ENCODE results near the gene DCLK1.
A peak's percentile ranks its signal among the peaks of the same experiment; 100 is the strongest.

DCLK1 gene

DNA sequence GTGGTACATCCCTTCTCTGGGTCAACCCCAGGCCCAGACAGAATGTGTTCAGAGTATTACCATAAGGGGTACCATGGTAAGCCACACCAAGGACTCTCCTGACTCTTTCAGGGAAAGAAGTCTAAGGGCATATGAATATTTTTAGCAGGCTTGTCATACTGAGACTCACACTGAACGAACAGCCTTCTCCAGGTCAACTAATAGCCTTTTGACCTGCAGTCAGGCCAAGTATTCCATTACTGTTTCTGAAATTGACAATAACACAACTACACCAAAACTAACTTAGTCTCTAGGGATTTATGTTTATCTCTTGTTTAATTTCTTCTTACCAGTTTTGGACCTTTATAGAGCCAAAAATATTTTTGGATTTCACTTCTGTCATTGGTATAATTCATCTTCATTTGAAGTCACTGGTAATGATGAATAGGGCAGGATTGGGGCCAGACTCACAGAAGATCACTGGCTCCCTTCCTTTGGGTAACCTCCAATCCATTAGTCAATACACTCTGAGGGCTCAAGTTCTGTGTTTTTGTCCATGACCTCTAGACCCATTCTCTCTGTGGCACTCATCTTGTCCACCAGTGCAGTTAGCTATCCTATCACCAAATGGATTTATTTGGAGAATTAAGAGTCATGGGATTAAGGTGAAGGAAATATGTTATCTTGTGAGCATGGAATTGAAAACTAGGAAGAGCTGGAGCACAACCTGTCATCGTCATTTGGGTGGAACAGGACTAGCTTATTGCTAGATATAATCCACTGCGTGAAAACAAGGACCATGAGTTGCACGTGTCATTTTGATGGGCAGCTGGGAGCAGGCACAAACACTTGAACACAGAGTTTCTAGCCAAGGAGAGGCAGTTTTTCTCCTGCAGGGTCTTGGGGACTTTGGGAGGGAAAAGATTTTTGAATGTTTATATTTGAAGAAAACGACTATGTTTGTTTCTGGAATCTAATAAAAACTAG is 313.3 kb downstream of the DCLK1 start:
- no peak for DNase-seq

DNA sequence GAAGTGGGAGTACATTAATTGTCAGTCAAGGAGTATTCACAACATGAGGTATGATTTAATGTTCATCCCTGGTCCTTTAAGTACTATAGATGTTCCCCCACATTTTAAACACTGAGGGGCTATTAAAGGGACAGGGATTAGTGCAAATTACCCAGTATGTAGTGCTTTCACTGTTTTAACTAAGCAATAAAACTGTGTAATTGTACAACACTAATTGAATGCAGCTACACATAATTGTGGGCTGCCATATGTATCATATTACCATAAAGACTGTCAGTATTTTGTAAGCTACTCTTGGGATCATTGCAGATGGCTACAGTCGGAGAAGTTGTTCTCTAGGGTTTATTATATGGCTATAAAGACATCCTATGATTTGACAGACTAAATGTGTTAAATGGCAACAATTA is 316.6 kb downstream of the DCLK1 start:
- no peak for DNase-seq

DNA sequence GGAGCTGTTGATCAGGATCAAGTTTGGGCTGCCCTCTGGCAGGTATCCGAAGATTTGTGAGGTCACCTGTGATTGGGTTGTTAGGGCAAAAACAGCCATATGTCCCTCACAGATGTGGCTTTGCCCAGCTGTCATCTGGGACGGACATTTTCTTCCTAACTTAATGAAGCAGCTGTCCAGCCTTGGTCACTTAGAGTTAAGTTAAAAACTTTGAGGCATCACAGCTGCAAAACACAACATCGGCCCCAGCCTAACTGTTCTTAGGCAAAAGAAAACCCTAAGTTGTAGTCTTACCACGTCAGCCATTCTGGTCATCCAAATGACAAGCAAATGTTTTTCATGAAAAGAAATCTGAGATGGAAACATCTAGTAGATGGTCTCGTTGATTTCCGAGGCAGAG is 318.4 kb downstream of the DCLK1 start:
- no peak for DNase-seq

DNA sequence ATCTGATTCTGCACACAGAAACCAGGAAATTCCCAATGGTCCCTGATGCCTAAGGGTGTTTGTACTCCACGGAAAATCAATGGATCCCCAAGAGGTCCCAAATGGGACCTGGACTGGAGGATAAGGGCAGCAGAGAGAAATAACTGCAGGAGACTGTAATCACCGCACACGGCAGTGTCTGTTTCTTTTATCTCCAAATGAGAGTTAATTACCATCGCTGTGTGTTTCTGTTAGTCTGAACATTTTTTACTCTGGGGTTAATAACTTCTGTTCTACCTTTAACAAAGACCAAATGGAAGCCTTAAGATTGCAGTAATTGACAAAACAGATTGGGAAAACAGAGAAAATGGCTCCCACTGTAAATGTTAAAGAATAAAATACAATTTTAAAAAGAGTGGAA is 320.9 kb downstream of the DCLK1 start:
- no peak for DNase-seq

DNA sequence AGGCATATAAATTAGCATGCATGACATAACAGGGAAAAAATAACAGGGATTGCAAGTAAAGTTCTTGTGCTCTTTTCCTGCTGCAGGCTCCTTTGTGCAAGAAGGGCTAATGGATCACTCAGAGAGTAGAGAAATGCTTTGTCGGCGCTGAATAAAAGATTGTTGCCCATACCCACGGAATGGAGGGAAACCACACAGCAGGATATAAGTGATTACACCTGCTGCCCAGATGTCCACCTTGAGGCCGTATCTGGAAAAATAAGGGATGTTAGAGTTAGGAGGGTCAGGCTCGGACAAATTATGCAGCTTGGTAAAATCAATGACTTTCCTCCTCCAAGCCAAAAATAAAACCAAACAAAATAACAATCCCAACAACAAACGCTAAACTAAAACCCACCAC is 322.3 kb downstream of the DCLK1 start:
- no peak for DNase-seq

DNA sequence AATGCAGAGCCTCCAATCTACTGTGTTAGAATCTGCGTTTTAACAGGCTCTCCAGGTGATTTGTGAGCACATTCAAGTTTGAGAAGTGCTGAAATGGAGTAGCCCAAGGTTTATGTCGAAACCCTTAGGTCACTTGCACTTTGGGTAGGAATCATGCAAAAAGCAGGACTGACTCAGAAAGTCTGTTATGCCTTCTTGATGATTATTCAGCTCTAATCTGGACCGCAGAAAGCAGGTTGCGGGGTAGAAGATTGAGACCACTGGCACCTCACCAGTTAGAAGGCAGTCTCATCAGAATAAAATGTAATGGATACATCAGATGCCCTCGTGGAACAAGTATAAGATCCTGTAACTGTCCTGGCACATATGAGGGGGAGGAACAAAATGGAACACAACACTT is 326.3 kb downstream of the DCLK1 start:
- no peak for DNase-seq

DNA sequence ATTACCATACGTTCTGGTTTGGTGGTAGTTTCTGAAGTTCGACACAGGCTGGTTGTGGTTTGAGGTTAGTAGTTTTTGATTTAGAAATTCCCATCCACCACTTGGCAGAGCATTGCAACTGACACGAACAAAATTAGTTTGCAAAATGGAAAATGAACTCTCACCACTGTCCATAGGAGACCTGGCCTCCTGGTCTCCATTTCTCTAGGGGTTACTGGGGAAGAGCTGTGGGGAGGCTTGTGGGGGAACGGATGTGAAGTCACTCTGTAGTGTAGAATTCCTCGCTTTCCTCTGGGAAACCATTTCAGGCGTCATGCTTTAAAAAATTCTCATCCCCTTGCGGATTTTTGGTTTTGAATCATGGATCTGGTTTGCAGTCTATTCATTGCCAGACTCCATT is 333.2 kb downstream of the DCLK1 start:
- no peak for DNase-seq

DNA sequence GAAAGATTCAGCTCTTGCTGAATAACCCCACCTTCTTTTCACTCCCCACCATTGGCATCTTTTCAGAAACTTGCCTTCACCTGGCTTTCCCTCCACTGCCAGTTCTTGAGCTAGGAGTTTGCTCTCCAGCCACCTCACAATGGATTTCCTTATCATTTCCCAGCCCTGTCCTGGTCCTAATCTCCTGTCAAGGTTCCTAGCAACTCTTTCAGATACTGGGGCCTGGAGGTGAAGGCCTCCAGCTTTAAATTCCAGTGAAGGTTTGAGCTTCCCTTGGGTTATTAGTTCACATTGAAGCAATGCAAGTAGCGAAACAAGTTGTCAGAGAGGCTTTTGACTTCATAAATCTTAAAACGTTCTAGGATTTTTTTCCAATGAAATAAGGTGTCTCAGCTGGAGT is 333.9 kb downstream of the DCLK1 start:
- DNase-seq = no peak

DNA sequence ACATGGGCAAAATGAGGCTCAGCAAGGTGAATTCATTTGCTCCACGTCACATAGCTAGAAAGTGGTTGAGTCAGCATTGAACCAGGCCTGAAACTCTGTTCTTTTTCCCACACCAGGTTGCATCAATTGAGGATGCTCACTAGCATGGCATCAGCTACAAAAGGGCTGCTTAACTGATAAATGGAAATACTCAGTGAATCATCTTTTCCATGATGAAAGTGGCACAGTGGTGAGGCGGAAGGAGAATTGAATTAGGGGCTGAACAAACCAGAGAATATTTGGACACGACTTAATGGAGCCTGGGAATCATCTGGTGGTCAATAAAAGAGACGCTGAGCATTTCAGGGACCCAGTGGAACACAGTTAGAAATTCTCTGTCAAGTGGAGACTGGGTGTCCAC is 334.6 kb downstream of the DCLK1 start:
- DNase-seq = no peak

DNA sequence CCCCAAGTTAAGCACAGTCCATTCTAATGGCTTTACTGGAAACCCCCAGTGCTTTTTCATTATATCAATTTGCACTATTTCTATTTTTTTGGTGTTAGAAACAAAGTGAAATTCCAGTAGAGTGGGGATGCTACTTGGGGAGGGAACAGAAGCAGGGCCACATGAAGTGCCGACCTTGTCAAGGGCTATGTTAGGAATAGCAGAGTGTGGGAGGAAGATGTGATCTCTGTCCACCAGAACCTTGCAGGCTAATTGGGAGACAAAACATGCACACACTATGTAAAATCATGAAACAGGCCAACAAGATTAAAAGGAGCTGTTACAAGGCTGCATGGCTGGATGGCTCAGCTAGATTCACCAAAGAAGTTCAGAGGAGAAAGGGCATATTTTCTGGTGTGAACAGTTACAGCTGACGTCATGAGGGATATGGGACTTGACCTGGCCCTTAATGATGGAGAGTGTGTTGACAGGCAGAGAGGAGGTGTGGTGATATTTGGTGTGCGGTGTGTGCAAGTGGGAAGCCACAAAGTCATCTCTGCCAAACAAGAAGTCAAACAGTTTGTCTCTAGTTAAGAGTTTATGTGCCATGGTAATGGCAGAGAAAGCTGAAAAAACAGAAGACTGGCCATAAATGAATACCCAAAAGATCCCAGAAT is 336.3 kb downstream of the DCLK1 start:
- no peak for DNase-seq

DNA sequence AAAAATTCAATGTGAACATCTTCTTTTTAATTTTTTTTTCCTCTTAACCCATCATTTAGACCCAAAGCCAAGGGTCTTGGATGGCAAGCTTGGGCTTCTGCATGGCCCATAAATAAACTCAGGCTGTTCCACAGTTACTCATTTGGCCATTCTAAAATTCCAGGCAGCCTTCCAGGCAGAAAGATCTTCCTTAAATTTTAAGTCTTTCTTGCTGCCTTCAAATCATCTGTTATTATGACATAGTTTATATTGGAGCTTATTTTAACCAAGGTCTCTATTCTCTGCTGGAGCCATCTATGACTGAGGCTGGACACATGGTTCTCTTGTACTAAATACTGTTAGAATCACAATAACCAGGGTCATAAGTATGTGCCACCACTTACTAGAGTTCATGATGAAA is 337.4 kb downstream of the DCLK1 start:
- no peak for DNase-seq

DNA sequence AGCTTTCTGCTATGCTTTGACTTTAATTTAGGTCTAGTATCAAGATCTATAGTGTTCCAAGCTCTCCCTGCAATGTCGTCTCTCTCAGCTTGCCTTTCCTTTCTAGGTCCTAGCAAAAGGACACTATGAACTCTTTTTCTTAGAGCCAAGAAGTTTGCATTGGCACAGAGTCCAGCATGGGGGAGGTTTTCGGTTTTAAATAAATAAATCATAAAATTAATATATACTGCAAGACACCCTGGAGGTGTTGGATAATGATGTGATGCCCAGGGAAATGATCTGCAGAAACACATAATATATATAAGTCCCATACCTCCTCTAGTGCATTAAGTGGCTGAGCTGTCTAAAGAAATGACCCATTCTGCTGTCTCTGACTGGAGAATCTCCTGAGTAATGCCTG is 338.3 kb downstream of the DCLK1 start:
- DNase-seq = no peak

DNA sequence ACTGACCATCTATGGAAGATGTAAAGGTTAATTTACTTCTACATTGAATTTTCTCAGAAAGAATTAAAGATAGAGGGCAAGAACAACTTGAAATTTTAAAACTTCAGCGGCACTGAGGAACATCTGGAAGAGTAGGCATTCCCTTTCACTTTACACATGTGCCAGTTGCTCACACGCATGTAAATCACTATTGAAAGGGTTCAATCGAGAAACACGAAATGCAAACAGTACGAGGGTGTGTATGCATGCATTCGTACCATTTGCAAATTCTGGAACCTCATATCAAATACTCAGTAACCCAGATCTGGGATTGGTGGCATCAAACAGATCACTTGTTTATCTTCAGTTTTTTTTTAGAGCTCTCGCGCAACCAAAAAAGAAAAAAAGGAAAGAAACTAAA is 339.2 kb downstream of the DCLK1 start:
- DNase-seq = no peak

DNA sequence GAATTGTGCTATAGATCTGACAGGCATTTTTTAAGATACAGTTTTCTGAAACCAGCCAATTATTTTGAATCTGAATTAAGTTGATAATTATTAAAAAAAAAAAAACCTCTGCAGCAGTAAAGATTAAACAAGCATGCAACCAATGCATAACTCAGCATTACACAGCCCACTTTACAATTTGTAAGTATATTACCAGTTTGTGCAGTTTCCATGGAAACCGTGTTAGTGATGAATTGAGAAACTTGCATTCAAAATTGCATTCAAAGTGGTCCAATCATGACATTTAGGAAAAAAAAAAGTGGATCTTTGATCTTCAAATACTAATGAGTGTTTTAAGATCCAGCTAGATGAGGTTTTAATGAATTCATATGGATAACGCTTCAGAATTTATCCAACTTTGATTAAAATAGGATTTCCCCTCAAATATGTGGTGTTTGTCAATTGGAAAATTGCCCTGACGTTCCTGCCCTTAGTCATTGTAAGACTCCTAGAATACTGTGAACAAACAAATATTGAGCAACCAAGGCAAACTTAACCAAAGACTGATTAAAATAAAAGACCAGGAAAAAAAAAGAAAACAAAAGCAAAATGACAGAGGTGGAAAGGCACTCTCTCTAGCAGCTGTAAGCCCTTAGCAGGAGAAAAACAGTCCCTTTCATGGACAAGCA is 339.9 kb downstream of the DCLK1 start:
- DNase-seq = no peak

DNA sequence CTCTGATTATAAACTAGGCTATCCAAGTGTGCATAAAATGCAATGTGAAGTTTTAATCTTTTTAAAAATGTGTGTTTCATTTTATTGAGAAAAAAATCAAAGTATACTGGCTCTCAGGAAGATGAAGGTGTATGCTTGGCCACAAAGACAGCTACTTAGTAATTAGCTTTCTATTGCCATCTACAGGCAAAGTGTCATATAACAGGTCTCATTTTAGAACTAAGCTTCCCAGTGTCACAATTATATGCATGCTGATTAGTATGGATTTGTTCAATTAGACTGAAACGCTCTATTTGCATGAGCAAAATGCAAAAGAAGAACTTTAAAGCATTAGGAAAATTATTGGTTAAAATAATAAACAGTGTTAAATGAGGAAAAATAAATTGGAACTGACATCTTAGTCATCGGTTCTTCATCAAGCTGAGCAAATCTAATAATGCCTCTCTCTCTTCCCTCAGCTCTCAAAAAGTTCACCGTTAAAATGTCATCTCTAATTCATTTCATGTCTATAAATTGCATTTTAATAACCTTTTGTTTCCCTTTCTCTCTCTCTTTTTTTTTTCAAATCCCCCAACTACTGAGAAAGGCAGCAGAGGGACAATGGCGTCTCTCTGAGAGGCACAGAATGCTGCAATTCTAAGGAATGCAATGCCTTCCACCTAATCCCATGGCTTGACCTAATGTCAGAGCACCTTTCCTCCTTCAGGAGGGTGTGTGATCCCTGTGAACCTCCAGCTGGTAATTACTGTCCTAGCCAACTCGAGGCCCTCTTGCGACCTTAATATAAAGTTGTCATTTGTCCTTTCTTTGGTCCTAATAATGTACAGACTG is 341.6 kb downstream of the DCLK1 start:
- DNase-seq = peak in 1 of 2 donors; percentile 77

DNA sequence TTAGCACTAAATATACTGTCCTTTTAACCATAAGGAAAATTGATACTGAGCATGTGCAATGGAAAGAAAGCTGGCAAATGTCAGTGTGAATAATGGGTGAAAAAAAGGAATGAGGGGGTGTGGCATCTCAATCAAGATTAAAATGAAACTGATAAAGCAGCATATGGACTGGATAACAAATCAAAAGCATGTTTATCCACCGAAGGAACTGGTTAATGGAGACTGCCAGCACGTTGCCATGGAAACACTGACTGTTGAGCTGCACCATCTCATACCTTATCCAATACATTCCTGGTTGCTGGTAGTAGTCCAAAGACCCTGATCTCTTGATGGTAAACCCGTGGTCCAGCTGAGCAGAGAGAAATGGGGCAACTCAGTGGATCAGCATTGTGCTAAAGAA is 343.2 kb downstream of the DCLK1 start:
- no peak for DNase-seq

DNA sequence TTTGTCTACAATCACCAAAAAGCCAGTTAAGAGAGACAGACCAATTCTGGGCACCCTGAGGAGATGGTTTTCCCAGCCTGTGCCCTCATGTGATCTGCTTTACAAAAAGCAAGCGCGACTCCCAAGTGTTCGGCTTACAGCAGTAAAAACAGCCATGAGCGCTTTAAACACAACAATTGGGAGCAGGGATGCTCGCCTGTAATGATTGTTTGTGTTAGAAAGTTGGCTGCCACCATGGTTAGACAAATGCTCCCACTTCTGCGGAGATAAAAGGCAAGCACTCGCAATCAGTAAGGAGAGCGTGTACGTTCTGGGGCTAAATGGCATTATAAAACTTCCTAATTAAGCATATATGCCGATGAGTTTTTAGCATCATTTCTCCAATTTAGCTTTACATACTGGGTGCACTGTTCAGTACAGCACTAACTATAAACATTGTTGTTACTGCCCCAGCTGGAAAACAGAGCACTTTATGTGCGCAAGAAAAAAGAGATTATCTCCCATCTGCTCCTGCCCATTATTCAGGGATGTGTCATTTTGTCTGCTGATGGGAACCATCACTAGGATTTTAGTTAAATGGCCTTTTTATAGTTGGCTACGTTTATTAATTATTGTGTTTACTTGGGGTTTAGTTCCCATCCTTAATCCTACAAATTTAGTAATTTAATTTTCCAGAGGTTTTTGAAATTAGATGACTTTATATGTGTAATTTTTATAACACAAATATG is 345.4 kb downstream of the DCLK1 start:
- no peak for DNase-seq

DNA sequence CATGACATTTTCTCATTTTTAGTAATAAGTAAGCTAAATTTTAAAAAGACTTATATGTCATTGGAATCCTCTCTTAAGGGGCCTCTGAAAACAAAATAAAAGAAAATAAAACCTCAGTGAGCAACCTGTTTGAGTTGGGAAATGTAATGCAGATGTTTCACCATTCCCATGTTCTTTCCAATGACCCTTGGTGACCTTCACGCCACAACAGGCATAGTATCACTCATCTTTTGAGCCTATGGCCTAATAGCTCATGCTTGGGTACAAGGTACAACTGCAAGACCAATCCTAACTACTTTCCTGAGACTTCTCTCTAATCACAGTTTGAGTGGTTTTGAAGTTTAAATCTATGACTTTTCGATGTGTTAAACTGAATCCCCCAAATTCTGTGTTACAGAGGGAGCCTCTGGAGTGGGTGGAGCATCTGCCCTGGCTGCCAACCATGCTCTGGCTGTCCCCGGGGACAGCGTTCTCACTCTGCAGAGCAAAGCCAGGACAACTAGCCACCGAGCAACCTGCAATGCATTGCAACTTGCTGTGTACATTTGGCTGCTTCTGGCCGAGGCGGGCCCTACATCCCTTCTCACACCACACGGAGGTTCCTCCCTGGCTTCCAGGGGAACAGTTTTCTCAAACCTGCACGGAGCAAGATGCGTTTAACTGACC is 346.8 kb downstream of the DCLK1 start:
- DNase-seq = no peak

DNA sequence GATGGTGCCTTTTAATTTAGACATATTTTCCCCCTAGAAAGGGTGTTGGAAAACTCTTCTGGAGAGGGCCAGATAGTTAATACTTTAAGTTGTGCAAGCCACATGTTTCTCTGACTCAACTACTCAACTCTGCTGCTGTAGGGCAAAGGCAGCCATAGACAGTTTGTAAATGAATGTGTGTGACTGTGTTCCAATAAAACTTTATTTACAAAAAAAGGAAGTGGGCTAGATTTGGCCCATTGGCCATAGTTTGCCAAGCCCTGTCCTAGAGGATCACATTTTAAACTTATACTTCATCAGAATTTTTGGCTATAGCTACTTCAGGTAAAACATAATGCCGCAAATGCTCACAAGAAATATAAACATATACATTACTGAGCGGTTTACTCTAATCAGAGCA is 348.4 kb downstream of the DCLK1 start:
- DNase-seq = no peak

DNA sequence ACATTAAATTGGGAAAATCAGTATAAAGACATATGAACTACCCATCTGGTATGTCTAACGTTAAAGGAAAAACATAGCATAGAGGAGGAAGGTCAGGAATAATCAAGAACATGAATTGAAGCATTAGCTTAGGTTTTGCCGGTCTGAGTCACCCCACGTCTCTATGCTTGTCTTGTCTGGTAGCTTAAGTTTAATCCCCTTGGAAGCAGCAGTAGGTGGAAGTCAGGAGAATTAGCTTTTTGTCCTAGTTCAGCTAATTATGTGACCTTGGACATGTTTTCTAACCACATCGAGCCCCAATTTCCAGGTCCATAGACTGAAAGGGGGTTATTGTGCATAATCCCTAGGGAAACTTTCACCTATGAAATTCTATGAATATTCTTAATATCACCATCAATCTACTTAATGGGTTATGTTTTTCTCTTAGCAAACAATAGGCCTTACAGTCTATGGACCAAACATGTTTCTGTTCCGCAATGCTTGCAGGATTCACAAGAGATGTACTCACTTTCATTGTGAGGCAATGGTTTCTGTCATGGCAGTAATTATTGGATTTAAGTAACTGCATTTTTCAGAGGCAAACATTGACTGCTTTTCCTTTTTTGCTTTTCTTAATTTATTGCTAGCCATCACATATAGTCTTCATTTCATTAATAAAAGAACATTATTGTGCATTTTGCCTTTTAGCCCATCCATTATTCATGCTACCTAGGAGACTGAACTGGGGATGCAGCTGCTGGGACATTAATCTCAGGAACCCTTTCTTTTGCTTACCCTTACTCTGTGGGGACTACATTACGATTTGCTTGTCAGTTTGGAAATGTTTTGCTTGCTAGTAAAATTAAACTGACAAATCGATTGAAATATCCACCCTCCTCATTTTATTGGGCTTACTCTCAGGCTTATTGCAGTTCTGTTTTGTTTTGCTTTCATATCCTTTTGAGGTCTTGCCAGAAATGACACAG is 349.9 kb downstream of the DCLK1 start:
- DNase-seq = no peak

Data from hippocampal formation (tissue), 2 donors.